ENCODE data around the gene AVL9.

Gene AVL9

GRCh38 chr7:32495298-32496051 lies at the start of gene AVL9:
TSS of gene AVL9 (plus strand) at chr7:32495489. CDS start at chr7:32495710, 221 bp downstream.
- TF ChIP-seq CTCF (IDR thresholded peaks at IDR 0.05; ENCODE audit: low read depth, low read length, missing control alignments), result no peak
- H3K4me3 ChIP-seq (replicated peaks; ENCODE audit: low read depth, low read length), result peak within 1 kb of the TSS; percentile 88
- DNase-seq (ENCODE audit: extremely low read depth, low read depth), result peak; percentile 78

- H3K4me3 ChIP-seq (replicated peaks; ENCODE audit: low read depth, low read length), result no peak overlapping the region
- TF ChIP-seq CTCF (IDR thresholded peaks at IDR 0.05; ENCODE audit: low read depth, low read length, missing control alignments), result no peak
- no peak for DNase-seq (ENCODE audit: extremely low read depth, low read depth)
Measured at GRCh38 chr7:32447218-32447617, 48.1 kb upstream of the AVL9 start.

GRCh38 chr7:32453341-32454011 lies 41.8 kb upstream of the AVL9 start:
- TF ChIP-seq CTCF (IDR thresholded peaks at IDR 0.05; ENCODE audit: low read depth, low read length, missing control alignments), result no peak
- DNase-seq (ENCODE audit: extremely low read depth, low read depth), result no peak
- H3K4me3 ChIP-seq (replicated peaks; ENCODE audit: low read depth, low read length), result no peak overlapping the region

GRCh38 chr7:32458025-32458424 lies 37.3 kb upstream of the AVL9 start:
- no peak overlapping the region for H3K4me3 ChIP-seq (replicated peaks; ENCODE audit: low read depth, low read length)
- no peak for TF ChIP-seq CTCF (IDR thresholded peaks at IDR 0.05; ENCODE audit: low read depth, low read length, missing control alignments)
- no peak for DNase-seq (ENCODE audit: extremely low read depth, low read depth)

- no peak for DNase-seq (ENCODE audit: extremely low read depth, low read depth)
- no peak for TF ChIP-seq CTCF (IDR thresholded peaks at IDR 0.05; ENCODE audit: low read depth, low read length, missing control alignments)
- H3K4me3 ChIP-seq (replicated peaks; ENCODE audit: low read depth, low read length), result no peak overlapping the region
Measured at GRCh38 chr7:32459788-32460187, 35.5 kb upstream of the AVL9 start.

- TF ChIP-seq CTCF (IDR thresholded peaks at IDR 0.05; ENCODE audit: low read depth, low read length, missing control alignments), result no peak
- H3K4me3 ChIP-seq (replicated peaks; ENCODE audit: low read depth, low read length), result no peak overlapping the region
- DNase-seq (ENCODE audit: extremely low read depth, low read depth), result no peak
Measured at GRCh38 chr7:32461484-32461883, 33.8 kb upstream of the AVL9 start.
